Activated effector memory CD4-positive, alpha-beta T cell treated with anti-CD3 and anti-CD28 coated beads, Interleukin-2, amount 50 U/mL, for 16 hours (primary cell): ENCODE measurements around the gene AHDC1.
"Not testable (repeated sequence)": the region's sequence is repeated elsewhere in the genome, so short reads cannot be mapped to it uniquely, and the experiment has no call there.

ENCODE experiments used
- DNase-seq: peaks from one replicate; pipeline ENCODE4 v3.0.0-alpha.2; 2020

AHDC1 gene

DNA sequence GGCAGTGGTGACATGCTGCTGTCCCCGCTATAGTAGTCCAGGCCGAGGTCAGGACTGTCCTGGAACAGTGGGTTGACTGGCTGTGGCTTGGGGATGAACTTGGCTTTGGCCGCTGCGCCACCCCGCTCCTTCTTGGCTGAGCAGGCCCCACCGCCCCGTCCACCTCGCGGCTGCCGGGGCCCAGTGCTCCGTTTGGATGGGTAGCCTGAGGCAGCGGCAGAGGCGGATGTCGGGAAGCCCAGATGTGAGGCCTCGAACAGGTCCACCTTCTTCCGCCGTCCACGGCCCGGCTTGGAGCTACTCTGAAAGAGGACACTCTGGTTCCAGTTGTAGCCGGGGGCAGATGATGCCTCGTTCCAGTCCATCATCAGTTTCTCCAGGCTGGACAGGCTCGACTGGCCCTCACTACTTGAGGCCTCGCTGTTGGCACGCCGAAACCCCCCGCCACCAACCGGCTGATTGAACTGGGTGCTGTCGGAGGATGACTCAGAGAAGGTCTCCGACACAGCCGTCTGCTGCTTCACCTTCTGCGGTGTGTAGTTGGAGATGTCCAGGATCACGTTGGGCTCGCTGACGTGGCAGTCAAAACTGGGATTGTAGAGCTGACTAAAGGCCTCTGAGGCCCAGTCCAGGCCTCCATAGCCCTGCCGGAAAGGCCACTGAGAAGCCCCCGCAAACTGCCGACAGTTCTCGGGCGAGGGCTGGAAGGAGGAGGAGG, 55.6 kb downstream of the AHDC1 start:
- DNase-seq = no peak

GRCh38 chr1:27547220-27548116, 56.5 kb downstream of the AHDC1 start:
- DNase-seq = no peak

DNA sequence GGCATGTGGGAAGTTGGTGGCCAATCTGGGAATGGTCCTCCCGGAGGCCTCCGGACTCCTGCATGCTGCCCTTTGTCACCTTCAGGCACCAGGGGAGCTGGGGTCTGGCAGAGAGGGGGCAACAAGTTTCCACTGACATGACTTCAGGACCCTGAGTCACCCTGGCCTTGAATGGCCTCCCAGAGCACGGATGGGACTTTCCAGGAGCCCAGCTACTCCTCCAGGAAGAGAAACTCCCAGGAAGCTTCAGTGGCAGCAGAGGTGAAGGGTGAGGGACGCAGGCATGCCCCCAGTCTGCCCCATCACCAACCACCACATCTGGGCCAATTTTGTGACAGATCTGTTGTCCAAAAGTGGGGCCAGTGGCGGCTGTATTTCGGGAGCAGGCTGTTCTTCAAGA, 58.1 kb downstream of the AHDC1 start:
- no peak for DNase-seq

GRCh38 chr1:27545271-27545670, 58.7 kb downstream of the AHDC1 start:
- DNase-seq = no peak

DNA sequence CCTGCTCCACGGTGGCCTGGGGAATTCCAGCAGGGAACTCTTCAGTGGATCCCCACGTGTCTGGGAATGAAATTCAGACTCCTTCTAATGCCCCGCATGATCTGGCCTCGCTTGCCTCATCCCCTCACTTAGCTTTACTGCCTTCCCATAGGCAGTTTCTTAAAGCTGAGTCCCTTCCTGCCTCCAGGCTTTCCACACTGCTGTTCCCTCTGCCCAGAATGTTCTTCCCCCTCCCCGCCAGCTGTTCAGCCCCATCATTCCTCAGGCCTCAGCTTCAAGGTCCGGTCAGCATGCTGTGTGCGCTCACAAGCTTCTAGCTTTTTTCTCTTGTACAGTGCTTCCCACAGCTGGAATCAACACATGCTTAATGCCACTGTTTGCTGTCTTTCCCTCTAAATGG, 59.1 kb downstream of the AHDC1 start:
- no peak for DNase-seq

GRCh38 chr1:27543284-27543683, 60.7 kb downstream of the AHDC1 start:
- no peak for DNase-seq

DNA sequence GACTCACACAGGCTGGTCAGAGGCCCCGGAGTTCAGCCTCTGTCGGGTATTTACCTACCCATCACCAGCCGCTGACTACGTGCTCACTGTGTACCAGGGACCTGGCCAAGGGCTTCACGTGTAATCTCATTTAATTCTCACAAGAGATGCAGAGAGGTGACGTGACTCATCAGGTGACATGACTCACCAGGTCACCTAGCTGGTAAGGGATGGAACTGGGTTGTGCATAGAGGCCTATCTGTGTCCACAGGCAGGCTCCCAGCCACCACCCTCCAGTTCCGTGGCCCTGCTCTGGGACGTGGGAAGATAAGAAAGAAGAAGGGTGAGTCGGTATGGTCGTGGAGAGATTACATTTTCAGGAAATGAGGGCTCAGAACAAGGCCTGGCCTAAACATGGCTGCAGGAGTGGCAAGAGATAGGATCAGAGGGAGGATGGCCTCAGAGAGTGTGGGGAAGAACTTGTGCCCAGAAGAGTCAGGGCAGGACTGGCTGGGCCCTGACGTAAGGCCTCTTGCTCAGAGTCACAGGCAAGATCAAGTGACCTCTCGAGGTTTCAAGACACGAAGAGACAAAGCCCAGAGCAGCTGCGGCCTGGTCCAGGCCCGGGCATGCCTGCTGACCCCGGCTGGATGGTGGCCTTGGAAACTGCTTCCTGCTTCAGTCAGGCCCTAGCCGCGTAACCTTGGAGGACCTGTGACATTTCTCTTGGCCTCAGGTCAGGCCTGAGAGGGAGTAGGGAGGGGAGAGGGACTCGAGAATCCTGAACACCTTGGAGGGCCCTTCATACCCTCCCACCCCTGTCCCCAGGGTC, 61.3 kb downstream of the AHDC1 start:
- DNase-seq = peak; percentile 68

DNA sequence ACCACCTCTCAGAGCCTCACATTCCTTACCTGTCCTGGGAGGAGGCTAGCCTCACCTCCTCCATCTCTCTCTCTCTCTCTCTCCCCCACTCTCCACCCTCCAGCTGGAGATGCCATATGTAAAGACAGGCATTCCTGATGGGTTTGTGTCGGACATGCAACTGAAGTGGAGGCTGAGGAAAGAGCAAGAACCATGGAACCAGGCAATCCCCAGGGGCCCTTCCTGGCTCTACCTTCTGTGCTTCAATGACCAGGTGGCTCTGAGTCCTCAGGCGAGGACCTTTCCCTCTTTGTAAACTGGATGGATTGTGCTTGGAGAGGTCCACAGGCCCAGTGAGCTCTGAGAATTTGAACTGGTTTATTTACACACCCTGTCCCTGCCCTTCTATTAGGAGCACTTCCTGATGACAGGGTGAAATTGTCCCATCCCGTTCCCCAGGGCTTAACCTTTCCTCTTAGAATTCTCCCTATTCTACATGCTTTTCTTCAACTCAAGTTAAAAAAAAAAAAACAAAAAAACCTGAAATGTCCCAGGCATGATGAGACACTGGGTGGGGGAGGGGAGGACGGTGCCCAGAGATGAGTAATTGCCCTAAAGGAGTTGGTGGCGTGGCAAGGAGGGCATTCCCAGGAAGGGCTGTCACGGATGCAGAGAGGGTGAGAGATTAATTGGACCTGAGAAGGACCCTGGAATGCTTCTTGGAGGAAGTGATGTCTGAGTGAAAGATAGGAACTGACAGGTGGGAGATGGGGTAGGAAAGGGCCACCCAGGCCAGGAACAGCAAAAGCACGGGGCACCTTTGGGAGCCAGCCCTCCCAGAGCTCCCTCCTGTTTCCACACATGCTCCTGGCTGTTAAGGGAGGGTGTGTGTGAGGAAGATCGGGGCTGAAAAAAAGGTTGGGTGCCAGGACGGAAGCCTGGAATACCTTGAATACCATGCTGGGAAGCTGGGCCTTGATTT, 63.8 kb downstream of the AHDC1 start:
- DNase-seq = no peak

DNA sequence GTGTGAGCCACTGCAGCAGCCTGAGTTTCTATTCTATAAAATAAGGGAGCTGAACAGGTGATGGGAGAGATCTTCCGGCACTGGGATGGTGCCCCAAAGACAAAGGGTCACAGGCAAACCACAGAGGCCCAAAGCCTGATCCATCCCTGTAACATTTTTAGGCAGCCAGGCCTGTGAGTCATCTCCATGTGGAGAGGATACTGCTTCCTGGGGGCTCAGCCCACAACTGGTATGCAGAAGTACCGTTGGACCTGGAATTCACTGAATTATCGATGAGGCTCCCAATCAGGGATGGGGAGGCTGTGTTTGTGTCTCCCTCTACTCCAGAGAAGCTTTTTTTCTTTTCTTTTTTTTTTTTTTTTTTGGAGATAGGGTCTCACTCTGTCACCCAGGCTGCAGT, 65.2 kb downstream of the AHDC1 start:
- no peak for DNase-seq

GRCh38 chr1:27538305-27538676, 65.7 kb downstream of the AHDC1 start:
- not testable (repeated sequence) for DNase-seq

DNA sequence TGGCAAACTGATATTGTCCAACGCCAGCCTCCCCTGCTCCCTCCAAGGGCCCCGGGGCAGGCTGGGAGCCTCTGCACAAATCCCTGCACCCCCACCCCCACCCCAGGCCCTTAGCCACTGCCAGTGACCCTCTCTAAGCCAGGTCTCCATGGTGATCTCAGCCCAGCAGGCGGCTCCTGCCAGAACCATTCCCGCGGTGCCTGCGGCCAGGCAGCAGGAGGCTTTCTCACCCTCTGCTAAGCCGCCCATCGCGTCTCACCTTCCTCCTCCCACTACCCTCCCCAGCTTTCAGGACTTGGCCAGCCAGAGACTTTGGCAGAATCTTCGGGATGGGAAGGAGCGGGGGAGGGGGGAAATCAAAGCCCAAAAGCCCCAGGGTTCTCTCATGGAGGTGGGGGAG, 67.2 kb downstream of the AHDC1 start:
- DNase-seq = no peak

DNA sequence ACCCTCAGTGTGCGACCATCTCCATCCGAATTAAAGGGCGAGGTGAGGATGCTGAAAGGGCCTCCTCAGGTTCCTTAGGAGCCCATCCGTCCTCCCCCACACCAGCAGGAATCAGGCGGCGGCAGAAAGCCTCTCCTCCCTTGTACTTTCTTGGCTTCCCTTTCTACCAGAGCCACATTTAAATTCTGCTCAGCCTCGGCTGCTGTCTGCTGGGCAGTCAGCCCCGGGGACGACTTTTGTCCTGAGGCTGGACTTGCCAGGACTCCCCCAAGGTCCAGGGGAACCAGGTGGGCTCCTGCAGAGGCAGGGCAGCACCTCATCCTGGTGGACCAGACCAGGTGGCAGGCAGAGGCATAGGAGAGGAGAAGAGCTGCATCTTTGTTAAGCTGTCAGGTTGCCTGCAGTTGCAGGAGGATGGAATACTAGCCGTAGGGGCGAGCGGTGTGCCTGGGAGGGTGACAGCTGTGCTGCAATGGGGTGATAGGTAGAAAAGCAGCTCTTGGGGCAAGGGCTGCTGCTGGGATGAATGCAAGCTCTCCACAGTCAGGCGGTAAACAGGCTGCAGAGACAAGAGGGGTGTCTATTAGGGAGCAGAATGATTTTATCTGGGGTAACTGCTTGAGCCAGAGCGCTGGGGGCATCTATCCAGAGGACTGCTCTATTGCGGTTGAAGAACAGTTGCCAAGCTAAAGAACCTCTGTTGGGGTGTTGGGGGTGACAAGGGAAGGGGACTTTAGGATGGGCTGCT, 67.8 kb downstream of the AHDC1 start:
- DNase-seq = no peak

- no peak for DNase-seq
These were observed 68.6 kb downstream of the AHDC1 start for GRCh38 chr1:27535386-27535785.

DNA sequence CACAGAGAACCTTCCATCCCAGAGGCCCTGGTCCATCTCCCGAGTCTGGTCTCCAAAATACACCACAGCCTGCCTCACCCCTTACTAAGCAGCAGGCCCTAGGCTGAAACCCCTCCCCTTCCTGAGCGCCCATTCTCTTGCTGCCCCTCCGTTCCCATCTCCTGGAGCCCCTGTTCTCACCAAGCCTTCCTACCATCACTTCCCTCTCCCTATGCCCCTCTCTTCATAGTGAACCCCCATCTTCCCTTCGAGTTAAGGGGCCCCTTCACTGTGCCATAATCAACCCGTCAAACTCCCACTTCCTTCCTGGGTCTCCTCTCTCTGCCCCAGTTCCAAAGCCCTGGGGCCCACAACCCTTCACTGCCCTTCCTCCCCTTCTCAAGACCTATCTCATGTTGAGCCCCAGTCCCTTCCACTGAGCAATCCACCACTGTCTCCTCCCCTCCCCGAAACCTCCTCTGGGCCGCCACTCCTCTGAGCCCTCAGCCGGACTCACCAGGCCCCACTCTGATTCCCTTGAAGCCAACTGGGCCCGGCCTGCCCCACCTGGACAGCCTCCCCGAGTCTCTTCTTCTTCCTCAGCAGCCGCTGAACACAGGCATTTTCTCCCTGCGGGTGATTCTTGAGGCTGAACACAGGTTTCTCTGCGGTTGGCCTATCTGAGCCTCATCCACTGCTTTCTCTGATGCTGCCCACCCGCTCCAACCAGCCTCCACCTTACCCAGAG, 71.8 kb downstream of the AHDC1 start:
- no peak for DNase-seq

GRCh38 chr1:27530192-27530591, 73.8 kb downstream of the AHDC1 start:
- no peak for DNase-seq

DNA sequence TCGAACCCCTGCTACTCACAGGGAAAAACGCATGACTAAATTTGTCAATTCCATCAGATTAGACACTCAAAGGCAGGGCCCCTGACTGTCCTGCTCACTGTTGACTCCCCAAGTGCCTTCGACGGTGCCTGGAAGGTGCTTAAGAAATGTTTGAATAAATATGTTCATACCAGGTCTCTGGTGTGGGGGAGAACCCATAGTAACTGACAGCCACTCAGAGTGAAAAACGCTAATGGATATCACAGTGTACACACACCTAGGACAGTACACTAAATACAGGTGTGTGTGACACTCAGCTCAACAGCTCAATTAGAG, 74.3 kb downstream of the AHDC1 start:
- no peak for DNase-seq

DNA sequence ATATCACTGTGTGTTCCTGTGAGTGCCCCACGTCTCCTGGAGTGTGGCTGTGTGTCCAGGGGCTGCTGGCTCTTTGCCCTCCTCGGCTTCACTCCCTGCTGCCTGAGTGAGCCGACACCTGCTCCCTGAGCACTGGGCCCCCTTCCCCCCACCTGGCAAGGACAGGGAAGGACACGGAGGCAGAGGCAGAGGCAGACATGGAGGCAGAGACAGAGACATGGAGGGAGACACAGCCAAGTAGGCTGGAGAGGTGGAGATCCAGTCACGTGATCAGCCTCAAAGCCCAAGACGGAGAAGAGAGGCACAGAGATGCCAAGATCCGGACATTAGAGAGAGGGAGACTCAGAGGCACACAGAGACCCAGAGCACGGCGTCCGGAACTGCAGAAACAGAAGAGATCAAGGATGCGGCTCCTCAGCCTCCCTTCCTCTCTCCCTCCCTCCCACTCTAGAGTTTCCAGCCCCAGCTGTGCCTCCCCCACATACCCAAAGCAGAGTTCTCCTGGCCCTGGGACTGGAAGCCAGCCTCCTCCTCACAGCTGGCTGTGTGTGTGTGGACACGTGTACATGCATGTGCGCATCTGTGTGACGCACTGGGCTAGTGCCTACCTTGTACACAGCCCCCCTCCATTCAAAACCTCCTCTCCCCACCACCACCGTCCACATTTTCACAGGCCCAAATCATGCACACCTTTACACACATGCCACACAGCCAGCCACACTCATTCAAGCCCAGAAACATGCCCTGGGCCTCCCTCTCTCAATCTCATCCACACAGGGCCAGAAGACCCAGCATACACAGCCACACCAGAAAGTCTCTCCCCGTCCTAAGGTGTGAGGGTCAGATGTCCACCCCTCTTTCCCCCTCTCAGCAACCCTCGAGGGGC, 74.9 kb downstream of the AHDC1 start:
- DNase-seq = no peak

- DNase-seq = peak; percentile 79
These were observed 75.8 kb downstream of the AHDC1 start for GRCh38 chr1:27527890-27528817.
